ENCODE results near the gene GRXCR1.

Gene GRXCR1

GRCh38 chr4:42928582-42928981, 36.1 kb downstream of the GRXCR1 start:
- no peak for DNase-seq (ENCODE audit: low spot score)

GRCh38 chr4:42942216-42942615, 49.7 kb downstream of the GRXCR1 start:
- DNase-seq (ENCODE audit: low spot score) = no peak

DNA sequence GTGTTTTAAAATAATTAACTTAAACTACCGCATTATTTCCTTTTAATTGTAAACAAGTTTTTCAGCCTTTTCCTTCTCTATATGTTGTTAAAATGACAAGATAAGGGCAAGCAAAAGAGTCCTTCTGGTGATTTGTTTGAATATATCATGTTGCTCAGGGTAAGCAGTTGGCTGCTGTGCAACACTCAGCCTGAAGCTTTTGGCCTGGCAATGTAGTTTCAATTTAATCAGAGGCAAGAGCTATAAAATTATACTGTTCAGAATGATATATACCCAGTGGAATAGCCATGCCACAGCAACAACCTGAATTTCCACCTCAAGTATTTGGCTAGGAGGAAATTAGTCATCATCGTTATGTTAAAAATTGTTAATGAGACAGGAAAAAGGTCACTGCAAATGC, 53.4 kb downstream of the GRXCR1 start:
- no peak for DNase-seq (ENCODE audit: low spot score)

- DNase-seq (ENCODE audit: low spot score) = no peak
Measured at GRCh38 chr4:42953321-42953720, 60.8 kb downstream of the GRXCR1 start.

GRCh38 chr4:42954963-42955669, 62.6 kb downstream of the GRXCR1 start:
- DNase-seq (ENCODE audit: low spot score) = no peak

DNA sequence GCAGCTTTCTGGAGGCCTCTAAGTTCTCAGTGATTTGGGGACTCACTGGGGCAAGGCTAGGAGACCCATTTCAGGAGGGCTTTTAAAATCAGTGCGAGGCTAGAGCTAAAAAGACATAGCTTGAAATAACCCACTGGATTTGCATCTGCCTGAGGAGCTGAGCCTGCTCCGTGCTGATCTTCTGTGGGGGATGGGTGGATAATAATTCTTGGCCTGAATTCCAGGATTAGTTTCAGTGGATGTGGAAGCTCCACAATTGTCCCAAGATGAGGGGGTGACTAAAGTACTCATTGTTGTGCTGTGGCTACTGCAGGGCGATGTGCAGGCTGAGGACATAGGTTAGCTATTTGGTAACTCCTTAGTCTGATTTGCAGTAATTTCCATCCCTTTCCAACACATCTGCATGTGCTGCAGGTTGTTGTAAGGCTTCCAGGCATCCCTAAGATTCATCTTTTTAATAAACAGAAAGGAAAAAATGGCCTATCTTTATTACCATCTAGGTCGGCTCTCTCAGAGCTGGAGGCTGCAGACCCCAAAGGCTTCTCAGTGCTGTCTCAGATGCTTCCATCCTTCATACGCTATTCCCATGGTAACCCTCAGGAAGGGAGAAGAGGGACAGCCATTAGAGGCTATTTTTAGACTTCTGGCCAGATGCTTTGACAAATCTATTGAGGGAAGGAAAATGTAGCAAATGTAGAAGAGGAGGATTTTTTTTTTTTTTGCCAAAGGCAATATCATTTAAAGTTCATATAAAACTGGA, 63.4 kb downstream of the GRXCR1 start:
- DNase-seq (ENCODE audit: low spot score) = no peak

GRCh38 chr4:42965326-42965725, 72.8 kb downstream of the GRXCR1 start:
- DNase-seq (ENCODE audit: low spot score) = no peak

GRCh38 chr4:42985976-42986375, 93.5 kb downstream of the GRXCR1 start:
- DNase-seq (ENCODE audit: low spot score) = no peak

DNA sequence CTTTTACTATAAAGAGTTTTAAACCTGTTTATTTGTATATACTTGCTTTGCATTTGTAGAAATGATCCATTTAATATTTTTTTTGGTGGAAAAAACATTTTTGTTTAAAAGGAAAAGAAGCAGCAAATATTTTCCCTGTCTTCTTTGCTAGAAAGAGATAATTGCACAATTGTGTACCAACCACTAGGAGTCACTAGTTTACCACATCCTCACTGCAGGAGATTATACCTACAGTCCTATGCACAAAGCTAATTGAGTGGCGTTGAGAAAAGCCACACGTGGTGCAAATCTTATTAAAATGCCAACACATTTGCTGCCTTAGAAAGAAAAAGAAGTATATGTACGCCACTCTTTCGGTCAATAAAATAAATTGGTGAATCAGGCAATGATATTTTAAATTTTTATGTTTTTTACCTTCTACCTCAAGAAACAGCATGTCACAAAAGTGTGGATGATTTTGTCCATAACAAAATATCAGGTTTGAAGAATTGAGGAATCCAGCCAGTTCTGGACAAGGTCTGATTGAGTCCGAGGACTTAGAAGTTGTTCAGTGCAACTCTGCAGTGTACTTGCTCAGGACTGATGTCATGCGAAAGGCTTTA, 102.9 kb downstream of the GRXCR1 start:
- DNase-seq (ENCODE audit: low spot score) = peak; percentile 23

DNA sequence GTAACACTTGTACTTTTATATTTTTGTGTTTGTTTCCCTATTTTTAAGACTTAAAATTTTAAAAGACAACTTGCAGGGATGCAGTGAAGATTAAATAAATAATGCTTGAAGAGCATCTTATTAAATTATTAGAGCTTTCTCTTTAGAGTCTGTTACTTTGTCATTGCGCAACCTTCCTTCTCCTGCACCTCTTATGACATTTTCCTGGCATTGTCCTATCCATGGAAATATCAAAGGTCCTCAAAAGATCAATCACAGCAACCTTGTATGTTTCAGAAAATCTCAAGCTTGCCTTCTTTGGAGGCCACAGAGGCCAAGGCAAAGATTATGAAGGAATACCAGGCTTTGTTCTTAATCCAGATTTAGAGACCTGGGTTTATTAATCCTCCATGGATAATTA, 116.3 kb downstream of the GRXCR1 start:
- DNase-seq (ENCODE audit: low spot score) = no peak

GRCh38 chr4:43014256-43014655, 121.7 kb downstream of the GRXCR1 start:
- no peak for DNase-seq (ENCODE audit: low spot score)

- no peak for DNase-seq (ENCODE audit: low spot score)
Measured at GRCh38 chr4:43041632-43042031, 149.1 kb downstream of the GRXCR1 start.

DNA sequence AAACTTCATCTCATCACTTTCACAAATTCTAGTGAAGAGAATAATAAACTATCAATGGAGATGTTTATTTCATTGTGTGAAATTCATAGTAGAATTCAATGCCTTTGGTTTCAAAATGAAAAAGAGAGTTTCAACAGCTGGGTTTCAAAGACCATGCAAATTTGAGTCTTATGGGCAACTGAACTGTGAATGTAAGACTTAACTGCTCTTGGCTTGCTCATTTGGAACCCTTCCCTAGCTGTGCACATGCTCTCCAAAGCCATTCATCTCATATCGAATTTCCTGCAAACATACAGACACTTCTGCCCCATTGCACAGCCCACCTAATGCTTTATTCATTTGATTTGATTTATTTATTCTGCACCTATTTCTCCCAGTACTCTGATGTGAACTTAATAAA, 154.5 kb downstream of the GRXCR1 start:
- no peak for DNase-seq (ENCODE audit: low spot score)

GRCh38 chr4:43048570-43048969, 156.1 kb downstream of the GRXCR1 start:
- no peak for DNase-seq (ENCODE audit: low spot score)

DNA sequence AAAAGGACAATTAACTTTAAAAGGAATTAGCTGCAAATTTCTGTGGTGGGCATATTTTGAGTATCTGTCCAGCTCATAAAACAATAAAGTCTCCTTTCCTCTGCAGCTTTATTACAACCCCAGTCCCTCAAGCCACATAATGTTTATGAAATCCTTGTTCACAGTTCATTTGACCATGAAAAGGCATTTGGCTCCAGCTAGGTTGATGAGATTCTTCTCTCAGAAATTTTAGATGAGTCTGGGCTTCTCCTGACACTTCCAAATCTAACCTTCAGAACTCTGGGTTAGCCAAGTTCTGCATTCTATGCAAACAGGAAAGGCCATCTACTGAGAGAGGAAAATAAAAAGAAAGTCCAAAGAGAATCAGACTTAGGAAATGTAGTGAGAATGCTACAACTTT, 156.8 kb downstream of the GRXCR1 start:
- no peak for DNase-seq (ENCODE audit: low spot score)

DNA sequence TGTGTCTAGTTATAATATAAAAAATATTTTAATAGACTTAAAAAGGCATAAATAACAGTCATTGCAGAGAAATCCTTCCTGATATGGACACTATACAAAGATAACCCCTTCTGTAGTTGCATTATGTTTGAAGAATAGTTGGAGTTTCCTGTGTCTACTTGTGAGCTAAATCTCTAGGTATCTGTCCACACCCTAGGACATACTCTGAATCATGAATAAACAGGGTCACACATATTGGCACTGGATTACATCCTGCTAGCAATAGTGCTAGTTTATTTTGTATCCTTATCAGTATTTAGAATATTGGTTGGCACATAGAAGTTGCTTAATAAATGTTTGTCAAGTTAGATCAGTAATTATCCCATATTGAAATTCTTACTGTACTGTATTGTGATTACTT, 173.9 kb downstream of the GRXCR1 start:
- no peak for DNase-seq (ENCODE audit: low spot score)

- DNase-seq (ENCODE audit: low spot score) = no peak
Measured at GRCh38 chr4:43071069-43071468, 178.6 kb downstream of the GRXCR1 start.
